SH-SY5Y (cell line): ENCODE results near the gene RNASE8.

Source experiments
- GATA2 ChIP-seq: IDR thresholded peaks from 2 replicates; pipeline ENCODE4 v1.6.1; 2011; ENCODE audit warnings: mild to moderate bottlenecking, low read depth, low read length
- GATA3 ChIP-seq: IDR thresholded peaks from 2 replicates; pipeline ENCODE4 v1.6.1; 2011; ENCODE audit warnings: low read depth, mild to moderate bottlenecking, low read length, moderate library complexity

DNA sequence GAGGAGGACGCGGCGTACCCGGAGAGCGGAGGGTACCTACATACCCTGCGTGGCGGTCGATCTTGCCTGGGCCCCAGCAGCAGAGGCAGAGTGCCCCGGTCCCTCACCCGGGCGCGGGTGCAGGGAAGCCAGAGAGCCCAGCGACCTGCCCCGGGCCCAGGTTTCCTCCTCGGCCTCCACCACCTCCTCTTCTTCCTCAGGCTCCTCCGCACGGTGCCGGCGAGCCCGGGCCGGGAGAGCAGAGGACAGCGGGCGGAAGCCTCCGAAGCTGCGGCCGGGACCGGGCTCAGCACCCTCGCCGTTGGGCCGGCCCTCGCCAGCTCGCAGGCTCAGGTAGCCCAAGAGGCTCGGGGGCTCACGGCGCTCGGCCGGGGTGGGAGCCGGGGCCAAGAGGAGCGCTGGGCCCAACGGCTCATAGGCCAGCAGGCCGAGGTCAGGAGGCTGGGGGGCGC, 34.2 kb downstream of the RNASE8 start:
- TF ChIP-seq GATA3 (no peak), GATA2 (no peak)
